ENCODE data around the gene STK11IP.

DNA sequence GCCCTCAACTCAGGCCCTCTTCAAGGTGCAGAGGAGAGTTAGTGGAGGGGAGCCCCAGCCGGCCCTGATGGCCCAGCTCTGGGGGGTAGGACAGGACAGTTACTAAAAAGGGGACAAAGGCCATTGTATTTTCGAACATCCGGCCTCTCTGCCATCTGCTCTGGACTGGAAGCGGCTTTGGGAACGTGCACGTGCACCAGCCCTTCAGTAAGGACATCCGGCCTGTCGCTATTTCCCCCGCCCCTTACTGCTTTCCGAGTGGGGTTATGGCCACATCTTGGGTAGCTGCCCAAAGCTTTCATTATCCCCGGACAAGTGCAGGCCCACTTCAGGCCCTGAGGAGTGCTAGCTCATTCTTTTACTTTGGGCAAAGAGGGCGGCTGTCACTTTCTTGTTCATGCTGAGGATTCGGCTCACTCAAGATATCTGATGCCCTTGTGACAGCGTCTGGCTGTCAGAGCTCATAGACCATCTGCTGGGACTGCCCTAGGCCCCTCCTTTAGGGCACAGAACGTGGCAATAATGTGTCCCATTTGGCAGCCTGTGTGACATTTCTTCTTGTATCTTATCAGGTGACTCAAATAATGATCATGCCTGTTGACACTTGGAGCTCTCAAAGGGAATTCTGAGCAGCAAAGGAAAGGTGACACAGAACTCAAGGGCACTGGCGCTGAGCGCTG is 47.3 kb downstream of the STK11IP start:
- TF ChIP-seq RAD21 (IDR thresholded peaks at IDR 0.05; ENCODE audit: low read length) (no peak), RCOR1 (IDR thresholded peaks at IDR 0.05; ENCODE audit: insufficient replicate concordance, low read length) (no peak), BHLHE40 (IDR thresholded peaks at IDR 0.05; ENCODE audit: low read depth, low read length) (no peak; the same call in 1 of the 2 replicates), RFX5 (IDR thresholded peaks at IDR 0.05; ENCODE audit: low read depth, low read length) (no peak), NFE2L2 (IDR thresholded peaks at IDR 0.05; ENCODE audit: low read depth, low read length) (no peak)
- TF ChIP-seq, protein P1, sequence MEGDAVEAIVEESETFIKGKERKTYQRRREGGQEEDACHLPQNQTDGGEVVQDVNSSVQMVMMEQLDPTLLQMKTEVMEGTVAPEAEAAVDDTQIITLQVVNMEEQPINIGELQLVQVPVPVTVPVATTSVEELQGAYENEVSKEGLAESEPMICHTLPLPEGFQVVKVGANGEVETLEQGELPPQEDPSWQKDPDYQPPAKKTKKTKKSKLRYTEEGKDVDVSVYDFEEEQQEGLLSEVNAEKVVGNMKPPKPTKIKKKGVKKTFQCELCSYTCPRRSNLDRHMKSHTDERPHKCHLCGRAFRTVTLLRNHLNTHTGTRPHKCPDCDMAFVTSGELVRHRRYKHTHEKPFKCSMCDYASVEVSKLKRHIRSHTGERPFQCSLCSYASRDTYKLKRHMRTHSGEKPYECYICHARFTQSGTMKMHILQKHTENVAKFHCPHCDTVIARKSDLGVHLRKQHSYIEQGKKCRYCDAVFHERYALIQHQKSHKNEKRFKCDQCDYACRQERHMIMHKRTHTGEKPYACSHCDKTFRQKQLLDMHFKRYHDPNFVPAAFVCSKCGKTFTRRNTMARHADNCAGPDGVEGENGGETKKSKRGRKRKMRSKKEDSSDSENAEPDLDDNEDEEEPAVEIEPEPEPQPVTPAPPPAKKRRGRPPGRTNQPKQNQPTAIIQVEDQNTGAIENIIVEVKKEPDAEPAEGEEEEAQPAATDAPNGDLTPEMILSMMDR (conservative IDR thresholded peaks at IDR 0.05; ENCODE audit: low read depth, low read length): no peak
- TF ChIP-seq, protein P2, sequence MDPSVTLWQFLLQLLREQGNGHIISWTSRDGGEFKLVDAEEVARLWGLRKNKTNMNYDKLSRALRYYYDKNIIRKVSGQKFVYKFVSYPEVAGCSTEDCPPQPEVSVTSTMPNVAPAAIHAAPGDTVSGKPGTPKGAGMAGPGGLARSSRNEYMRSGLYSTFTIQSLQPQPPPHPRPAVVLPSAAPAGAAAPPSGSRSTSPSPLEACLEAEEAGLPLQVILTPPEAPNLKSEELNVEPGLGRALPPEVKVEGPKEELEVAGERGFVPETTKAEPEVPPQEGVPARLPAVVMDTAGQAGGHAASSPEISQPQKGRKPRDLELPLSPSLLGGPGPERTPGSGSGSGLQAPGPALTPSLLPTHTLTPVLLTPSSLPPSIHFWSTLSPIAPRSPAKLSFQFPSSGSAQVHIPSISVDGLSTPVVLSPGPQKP (IDR thresholded peaks at IDR 0.05; ENCODE audit: borderline replicate concordance, low read depth, low read length): no peak

Data from IMR-90 (cell line).